ENCODE results near the gene ABCC4.

ABCC4 gene

GRCh38 chr13:95150555-95150954 lies 150.7 kb downstream of the ABCC4 start:
- no peak for DNase-seq

GRCh38 chr13:95146486-95146885 lies 154.8 kb downstream of the ABCC4 start:
- no peak for DNase-seq

GRCh38 chr13:95145587-95145986 lies 155.7 kb downstream of the ABCC4 start:
- DNase-seq = no peak

GRCh38 chr13:95140502-95140901 lies 160.7 kb downstream of the ABCC4 start:
- DNase-seq = no peak

- DNase-seq = no peak
Observed at GRCh38 chr13:95138876-95139585, 162.2 kb downstream of the ABCC4 start.

- no peak for DNase-seq
Observed at GRCh38 chr13:95137096-95137495, 164.2 kb downstream of the ABCC4 start.

GRCh38 chr13:95136638-95137037 lies 164.6 kb downstream of the ABCC4 start:
- no peak for DNase-seq

GRCh38 chr13:95133498-95133897 lies 167.8 kb downstream of the ABCC4 start:
- DNase-seq = no peak

GRCh38 chr13:95129004-95129403 lies 172.2 kb downstream of the ABCC4 start:
- DNase-seq = no peak

- no peak for DNase-seq
Observed at GRCh38 chr13:95128045-95128643, 173.1 kb downstream of the ABCC4 start.

GRCh38 chr13:95124959-95125358 lies 176.3 kb downstream of the ABCC4 start:
- no peak for DNase-seq

- DNase-seq = no peak
Observed at GRCh38 chr13:95123726-95124125, 177.5 kb downstream of the ABCC4 start.

GRCh38 chr13:95122063-95122462 lies 179.2 kb downstream of the ABCC4 start:
- no peak for DNase-seq

- no peak for DNase-seq
Observed at GRCh38 chr13:95121516-95121915, 179.7 kb downstream of the ABCC4 start.

- no peak for DNase-seq
Observed at GRCh38 chr13:95120650-95121049, 180.6 kb downstream of the ABCC4 start.

GRCh38 chr13:95118541-95119324 lies 182.5 kb downstream of the ABCC4 start:
- no peak for DNase-seq

- no peak for DNase-seq
Observed at GRCh38 chr13:95117092-95117491, 184.2 kb downstream of the ABCC4 start.

- DNase-seq = no peak
Observed at GRCh38 chr13:95115525-95115924, 185.7 kb downstream of the ABCC4 start.

GRCh38 chr13:95113601-95114000 lies 187.7 kb downstream of the ABCC4 start:
- no peak for DNase-seq

- no peak for DNase-seq
Observed at GRCh38 chr13:95112883-95113282, 188.4 kb downstream of the ABCC4 start.

- DNase-seq = no peak
Observed at GRCh38 chr13:95111608-95112007, 189.6 kb downstream of the ABCC4 start.

GRCh38 chr13:95106562-95106961 lies 194.7 kb downstream of the ABCC4 start:
- no peak for DNase-seq

GRCh38 chr13:95100525-95101433 lies 200.5 kb downstream of the ABCC4 start:
- DNase-seq = no peak
